EH (cell line): ENCODE results near the gene ERAP2.

ENCODE experiments used
- DNase-seq: peaks from one replicate; pipeline ENCODE4 v3.0.0-alpha.2; 2015; ENCODE audit warnings: low read depth

The ERAP2 gene

GRCh38 chr5:96933764-96934707, 57.7 kb downstream of the ERAP2 start:
- DNase-seq: peak; percentile 59

DNA sequence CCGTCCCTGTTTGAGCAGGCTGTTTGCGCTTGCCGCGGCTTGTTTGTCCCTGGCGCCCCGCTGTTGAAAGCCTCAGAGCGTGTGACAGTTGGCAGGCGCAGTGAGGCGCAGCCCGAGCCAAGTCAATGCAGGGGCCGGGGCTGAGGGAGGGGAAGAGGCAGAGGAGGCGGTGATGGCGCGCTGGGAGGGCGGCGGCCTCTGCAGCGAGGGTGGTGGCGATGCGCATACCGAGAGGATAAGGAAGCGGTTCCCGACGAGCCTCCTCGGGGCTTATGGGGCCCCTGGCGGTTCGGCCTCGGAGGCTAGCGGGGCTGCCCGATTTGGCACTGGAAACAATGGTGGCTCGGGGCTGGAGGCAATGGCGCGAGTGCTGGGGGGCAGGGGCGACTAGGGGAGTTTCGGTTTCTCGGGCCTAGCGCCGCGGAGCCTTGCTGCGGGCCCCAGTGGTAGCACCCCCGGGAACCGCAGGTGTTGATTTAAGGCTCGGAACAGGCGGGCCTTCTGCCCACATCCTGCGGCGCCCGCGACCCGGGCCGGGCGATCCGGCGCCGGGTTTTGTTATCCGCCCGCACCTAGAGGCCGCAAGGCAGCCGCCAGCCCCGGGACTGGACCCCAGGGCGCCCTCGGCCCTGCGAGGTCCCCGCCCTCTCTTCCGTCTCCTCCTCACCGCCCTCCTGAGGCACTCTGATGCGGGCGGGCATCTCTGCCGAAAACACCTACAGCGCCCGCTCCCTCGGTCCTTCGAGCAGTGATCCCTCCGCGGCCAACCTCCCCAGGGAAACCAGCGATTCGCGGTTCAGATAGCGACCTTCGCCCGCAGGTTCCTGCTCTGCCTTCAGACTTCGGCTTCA, 58.6 kb downstream of the ERAP2 start:
- peak; percentile 94 for DNase-seq

- DNase-seq: peak; percentile 97
Observed at GRCh38 chr5:96935559-96936430, 59.5 kb downstream of the ERAP2 start, which contains the start of gene LNPEP. Gene LNPEP, plus strand, starts transcription at chr5:96936080. Its CDS starts 76 bp downstream, at chr5:96936156.

- DNase-seq: peak; percentile 30
Observed at GRCh38 chr5:96936431-96937320, 60.4 kb downstream of the ERAP2 start.

DNA sequence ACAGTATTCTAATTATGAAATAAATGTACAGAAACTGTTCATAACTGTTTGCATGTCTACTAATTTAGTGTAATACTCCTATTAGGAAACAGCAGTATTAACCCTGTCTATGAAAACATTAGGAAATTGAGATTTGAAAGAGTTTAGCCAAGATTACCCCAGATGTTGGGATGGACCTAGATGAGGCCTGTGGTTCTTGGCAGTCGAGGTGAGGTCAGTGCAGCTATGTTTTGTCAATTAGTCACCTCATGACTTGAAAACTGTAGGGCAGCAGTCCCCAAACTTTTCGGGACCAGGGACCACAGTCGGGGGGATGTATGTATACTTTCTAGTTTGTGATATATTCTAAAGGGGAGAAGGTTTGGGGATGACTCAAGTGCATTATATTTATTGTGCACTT, 64.3 kb downstream of the ERAP2 start:
- DNase-seq: peak; percentile 37

- no peak for DNase-seq
Observed at GRCh38 chr5:96941140-96941539, 64.8 kb downstream of the ERAP2 start.

DNA sequence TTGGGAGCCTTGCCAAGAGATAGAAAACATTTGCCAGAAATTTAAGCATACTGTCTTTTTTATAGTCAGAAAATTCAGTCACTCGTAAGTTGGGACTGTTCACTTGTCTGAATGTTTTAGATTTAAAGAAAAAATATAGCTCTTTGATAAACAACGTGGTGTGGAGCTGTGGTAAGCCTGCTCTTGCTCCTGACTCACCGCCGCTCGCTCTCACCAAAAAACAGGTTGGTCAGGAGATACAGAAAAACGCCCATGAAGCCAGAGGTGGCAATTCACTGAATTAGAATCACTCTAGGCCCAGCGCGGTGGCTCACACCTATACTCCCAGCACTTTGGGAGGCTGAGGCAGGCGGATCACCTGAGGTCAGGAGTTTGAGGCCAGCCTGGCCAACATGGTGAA, 65.8 kb downstream of the ERAP2 start:
- DNase-seq: no peak

DNA sequence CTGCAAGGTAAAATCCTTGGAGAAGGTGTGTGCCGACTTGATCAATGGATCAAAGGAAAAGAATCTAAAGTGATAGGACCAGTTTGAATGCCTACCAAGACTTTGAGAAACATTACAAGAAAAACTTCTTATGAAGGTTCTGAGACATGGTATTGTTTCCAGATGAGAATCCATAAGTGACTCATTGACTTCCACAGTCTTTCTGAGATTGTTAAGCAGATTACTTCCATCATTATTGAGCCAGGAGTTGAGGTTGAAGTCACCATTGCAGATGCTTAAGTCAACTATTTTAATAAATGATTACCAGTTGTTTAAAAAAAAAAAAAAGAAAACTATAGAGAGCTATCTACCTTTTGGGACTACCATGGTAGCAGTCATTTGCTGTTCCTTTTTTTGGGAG, 66.6 kb downstream of the ERAP2 start:
- DNase-seq: peak; percentile 76

GRCh38 chr5:96943799-96944198, 67.5 kb downstream of the ERAP2 start:
- DNase-seq: no peak

DNA sequence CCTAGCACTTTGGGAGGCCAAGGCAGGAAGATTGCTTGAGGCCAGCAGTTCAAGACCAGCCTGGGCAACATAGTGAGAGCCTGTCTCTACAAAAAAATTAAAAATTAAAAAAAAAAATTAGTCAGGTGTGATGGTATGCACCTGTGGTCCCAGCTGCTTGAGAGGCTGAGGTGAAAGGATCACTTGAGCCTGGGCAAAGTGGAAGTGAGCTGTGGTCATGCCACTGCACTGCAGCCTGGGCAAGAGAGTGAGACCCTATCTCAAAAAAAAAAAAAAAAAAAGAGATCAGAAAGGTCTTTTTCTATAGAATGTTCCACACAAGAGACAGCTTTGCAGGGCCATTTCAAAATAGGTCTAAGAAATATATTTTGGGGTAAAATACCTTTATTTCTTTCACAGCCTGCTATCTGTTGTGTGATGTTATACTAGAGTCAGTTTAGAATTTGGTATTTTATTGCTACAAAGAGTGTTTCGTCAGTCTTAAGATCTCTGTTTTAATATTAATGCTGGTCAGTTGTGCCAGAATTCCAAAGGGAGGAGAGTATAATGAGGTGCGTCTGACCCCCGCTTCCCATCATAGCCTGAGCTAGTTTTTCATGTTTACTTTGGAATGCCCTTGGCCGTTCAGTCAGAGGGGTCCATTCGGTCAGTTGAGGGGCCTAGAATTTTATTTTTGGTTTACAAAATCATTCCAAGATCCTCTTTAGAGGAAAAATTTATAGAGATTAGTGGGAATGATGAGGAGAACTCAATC, 69.0 kb downstream of the ERAP2 start:
- DNase-seq: no peak

GRCh38 chr5:96946381-96946780, 70.1 kb downstream of the ERAP2 start:
- DNase-seq: no peak

- no peak for DNase-seq
Observed at GRCh38 chr5:96952118-96952750, 75.9 kb downstream of the ERAP2 start.

DNA sequence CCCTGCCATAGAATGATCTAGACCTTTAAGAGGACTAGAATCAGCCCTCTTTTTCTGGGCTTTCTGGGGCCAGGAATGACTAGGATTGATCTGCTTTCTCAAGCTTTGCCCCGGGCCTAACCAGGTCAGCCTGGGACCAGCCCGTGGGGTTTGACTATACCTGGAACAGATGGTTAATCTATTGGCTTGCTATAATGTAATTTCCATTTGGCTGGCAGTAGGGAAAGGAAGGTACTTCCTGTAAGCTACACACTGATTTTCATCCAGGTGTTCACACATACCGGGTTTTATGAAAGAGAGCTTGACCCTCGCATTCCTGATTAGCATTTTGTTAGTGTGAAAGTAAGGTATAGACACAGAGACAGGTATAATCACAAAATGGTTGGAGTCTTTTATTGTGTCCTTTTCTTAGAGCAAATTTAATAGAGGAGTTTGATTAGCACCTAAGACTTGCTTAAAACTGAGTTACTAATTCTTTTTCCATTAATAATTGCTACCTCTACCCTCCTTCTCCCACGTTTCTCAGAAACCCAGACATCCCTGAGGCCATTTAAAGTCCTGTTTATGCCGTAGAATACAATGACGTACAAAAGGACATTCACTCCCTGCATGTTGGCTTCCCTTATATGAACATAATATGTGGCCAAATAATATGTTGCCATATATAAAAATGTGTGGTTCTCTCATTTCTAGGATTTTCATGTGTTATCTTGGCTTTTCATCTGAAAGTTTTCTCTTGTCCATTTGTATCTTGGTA, 76.9 kb downstream of the ERAP2 start:
- no peak for DNase-seq

DNA sequence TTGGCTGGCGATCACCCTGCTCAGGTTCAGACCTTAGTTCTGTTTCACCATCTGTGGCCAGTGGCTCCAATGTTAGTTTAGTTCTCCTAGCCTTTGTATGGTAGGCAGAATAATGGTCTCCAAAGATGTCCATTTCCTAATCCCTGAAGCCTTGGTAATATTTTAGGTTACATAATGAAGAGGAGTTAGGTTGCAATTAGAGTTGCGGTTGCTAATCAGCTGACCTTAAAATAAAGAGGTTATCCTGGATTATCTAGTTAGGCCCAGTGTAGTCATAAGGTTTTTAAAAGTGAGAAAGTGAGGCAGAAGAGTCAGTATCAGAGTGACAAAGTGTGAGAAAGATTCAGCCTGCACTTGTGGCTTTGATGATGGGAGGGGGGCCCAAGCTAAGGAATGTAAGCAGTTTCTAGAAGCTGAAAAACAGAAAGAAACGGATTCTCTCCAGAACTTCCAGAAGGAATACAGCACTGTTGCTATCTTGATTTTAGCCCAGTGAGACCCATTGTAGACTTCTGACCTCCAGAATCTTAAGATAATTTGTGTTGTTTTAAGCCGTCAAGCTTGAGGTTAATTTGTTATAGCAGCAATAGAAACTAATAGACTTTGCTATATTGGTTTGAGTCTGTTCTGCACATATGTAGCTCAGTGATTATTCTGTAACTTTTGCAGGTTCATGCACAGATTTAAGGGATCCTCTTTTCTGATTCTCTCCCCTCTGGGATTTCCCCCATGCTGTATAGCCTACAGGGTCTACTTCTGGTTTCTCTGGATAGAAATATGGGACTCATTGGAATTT, 81.2 kb downstream of the ERAP2 start:
- no peak for DNase-seq

- no peak for DNase-seq
Observed at GRCh38 chr5:96958977-96959376, 82.7 kb downstream of the ERAP2 start.

DNA sequence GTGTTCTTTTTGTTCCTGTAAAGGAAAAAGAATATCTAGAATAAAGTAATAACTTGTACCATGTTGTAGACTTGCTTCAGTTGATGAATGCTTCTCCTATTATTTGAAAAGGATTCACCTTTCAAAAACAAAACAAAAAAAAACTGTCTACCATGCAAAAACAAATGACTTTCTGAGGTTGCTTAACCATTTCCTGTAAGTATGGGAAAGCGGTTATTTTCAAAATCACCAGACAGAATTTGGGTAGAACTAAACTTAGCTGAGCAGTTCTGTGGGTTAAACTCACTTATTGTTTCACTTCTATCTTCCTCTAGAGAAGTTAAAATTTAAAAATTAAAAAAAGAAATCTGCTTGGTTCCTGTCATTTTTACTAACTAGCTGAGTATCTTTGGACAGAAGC, 84.8 kb downstream of the ERAP2 start:
- DNase-seq: no peak

- peak; percentile 18 for DNase-seq
Observed at GRCh38 chr5:96962540-96962991, 86.3 kb downstream of the ERAP2 start.

DNA sequence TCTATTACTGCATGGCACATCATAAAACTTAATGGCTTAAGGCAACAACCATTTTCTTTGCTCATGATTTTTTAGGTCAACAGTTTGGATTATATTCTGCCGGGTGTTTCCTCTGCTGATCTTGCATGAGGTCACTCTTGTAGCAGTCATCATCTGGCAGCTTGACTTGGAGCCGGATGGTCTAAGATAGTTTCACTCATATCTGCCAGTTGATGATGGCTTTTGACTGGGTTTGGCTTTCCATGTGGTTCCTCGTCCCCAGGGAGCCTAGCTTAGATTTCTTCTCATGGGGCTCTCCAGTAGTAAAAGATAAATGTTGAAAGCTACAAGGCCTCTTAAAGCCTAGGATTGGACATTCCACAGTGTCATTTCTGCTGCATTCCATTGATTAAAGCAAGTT, 87.0 kb downstream of the ERAP2 start:
- DNase-seq: peak; percentile 78
